ENCODE measurements around the gene ZNF264. TPM values are rescaled to one million over a fixed set of nuclear protein-coding genes. Genes with fewer than 3 reads are reported as not detected.
A peak's percentile ranks its signal among the peaks of the same experiment; 100 is the strongest.
"Not testable (repeated sequence)": the region's sequence is repeated elsewhere in the genome, so short reads cannot be mapped to it uniquely, and the experiment has no call there.

Gene ZNF264
- 25.9 and 74.9 TPM in 2 replicates for total RNA-seq (2014; rRNA removed; shearing (Covaris generic); ENCODE audit: low replicate concordance)

DNA sequence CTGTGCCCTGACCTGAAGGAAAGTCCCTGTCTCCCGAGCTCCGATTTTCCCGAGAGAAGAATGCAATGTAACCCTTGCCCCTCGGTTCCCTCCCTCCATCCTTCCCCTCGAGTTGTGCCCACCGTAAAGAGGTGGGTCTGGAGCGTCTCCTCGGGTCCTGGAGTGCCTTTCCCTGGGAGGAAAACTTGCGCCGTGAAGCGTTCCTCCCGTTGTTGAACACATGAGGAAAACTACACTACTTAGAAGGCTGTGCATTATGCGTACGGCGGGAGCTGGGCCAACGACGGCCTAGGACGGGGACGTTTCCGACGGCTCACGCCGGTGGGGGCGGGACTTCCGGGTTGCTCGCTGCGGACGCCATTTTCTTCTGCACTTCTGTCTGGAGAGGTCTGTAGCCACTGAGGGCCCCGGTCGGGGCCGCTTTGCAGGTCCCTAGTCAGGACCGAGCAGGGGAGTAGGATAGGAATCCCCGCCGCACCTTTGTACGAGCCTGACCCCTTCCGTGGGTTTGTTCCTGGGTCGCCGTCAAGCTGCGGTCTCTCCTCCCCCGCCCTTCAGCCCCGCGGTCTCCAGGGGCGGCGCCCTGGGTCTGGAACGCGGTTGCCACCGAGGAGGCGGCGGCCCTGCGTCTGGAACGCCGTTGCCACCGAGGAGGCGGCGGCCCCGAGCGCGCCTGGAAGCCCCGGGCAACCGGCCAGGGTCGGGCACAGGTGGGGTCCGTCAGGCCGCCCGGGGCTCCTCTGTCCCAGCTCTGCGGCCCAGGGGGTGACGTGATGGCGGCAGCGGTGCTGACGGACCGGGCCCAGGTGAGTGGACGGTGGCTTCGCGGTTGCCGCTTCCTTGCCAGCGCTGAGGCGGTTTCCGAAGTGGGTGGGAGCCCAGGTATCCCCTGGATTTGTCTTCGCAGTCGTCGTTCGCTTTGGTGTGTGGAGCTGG, at the start of gene ZNF264:
TSS of gene ZNF264 (plus strand) at position 360 of the 936 bp plus-strand sequence. CDS start at position 774, 414 bp downstream.
- DNase-seq (ENCODE audit: low read depth) = peak; percentile 85
- in situ Hi-C loops (cut with HindIII; ENCODE audit: low pct_unique_long_range_greater_than_20kb, low sequenced_read_pairs) = no loop called here

DNA sequence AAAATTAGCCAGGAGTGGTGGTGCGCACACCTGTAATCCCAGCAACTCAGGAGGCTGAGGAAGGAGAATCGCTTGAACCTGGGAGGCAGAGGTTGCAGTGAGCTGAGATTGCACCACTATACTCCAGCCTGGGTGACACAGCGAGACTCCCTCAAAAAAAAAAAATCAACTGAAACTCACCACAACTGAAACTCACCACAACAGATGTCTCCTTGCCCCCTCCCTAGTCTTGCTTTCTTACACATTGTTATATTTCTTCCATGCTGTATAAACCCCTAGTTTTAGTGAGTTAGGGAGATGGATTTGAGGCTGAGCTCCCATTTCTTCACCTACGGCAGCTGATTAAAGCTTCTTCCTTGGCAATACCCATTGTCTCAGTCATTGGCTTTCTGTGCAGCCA, 49.6 kb upstream of the ZNF264 start:
- DNase-seq (ENCODE audit: low read depth) = no peak
- in situ Hi-C loops (cut with HindIII; ENCODE audit: low pct_unique_long_range_greater_than_20kb, low sequenced_read_pairs) = no loop called here

DNA sequence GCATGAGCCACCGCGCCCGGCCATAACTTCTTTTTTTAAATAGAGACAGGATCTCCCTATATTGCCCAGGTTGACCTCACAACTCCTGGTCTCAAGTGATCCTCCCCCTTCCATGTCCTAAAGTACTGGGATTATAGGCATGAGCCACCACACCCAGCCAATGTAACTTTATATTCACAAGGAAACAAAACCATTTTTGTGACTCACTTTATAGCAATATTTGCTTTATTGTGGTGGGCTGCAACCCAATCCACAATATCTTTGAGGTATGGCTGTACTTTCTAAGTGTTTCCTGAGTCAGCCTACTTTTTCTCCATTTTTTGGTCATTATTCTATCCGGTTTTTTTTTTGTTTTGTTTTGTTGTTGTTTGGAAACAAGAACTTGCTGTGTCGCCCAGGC, 38.4 kb upstream of the ZNF264 start:
- no peak for DNase-seq (ENCODE audit: low read depth)
- in situ Hi-C loops (cut with HindIII; ENCODE audit: low pct_unique_long_range_greater_than_20kb, low sequenced_read_pairs) = no loop called here

DNA sequence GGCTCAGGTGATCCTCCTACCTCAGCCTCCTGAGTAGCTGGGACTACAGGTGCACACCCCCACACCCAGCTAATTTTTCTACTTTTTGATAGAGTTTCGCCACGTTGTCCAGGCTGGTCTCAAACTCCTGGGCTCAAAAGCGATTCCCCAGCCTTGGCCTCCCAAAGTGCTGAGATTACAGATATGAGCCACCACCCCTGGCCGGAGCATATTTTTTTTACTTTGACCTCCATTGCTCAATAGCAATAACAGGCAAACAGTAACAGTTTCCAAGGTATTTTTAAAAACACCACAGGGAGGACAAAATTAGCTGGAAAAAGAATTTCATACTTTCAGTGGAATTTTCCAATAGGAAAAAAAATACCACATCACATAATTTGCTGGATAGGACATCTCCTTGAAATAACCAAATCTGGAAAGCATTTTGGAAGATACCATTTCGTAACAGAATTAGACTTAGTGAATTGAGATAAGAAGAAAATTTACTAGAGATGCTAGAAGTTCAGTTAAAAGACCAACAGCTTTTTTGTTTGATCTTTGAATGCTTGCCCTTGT, 29.2 kb upstream of the ZNF264 start:
- in situ Hi-C loops (cut with HindIII; ENCODE audit: low pct_unique_long_range_greater_than_20kb, low sequenced_read_pairs) = no loop called here
- DNase-seq (ENCODE audit: low read depth) = no peak

DNA sequence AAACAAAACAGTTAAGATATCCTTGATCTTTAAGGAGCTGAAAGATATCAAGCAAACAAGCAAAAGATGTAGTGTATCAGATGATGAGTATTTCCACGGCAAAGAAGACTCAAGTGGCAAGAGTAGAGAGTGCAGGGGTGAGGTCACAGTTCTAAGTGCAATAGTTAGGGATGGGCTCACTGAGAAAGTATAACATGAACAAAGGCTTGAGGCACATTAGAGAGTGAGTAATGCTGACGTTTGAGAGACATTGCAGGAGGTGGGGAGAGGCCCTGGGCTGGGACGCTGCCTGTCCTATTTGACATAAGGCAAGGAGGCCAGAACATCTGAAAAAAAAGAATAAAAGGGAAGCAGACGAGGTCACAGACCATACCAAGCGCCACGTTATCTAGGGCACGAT, 25.5 kb upstream of the ZNF264 start:
- DNase-seq (ENCODE audit: low read depth) = no peak

DNA sequence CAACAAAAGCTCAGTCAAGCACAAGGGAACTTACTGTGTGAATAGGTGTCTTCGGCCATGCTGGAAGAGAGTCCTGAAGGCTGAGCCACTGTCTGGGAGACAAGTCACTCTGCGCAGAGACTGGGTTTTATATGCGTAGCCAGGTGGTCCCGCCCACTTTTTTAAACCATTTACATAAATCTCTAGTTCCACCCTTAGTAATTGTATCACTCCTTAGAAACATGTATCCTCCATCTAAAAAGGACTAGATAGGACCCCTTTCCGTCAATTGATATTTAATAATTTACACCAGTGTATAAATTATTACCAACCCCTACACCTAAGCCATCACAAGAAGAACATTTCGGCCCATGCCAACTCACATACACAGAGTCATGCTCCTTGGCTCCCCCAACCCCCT, 23.9 kb upstream of the ZNF264 start, which contains the start of gene DUXA:
TSS of gene DUXA (minus strand) at position 101 of the 400 bp plus-strand sequence. CDS start at position 59, 42 bp downstream.
- in situ Hi-C loops (cut with HindIII; ENCODE audit: low pct_unique_long_range_greater_than_20kb, low sequenced_read_pairs) = no loop called here
- DNase-seq (ENCODE audit: low read depth) = no peak

More for the DNA sequence above, 25.5 kb upstream of the ZNF264 start:
- in situ Hi-C loops (cut with HindIII; ENCODE audit: low pct_unique_long_range_greater_than_20kb, low sequenced_read_pairs) = no loop called here

DNA sequence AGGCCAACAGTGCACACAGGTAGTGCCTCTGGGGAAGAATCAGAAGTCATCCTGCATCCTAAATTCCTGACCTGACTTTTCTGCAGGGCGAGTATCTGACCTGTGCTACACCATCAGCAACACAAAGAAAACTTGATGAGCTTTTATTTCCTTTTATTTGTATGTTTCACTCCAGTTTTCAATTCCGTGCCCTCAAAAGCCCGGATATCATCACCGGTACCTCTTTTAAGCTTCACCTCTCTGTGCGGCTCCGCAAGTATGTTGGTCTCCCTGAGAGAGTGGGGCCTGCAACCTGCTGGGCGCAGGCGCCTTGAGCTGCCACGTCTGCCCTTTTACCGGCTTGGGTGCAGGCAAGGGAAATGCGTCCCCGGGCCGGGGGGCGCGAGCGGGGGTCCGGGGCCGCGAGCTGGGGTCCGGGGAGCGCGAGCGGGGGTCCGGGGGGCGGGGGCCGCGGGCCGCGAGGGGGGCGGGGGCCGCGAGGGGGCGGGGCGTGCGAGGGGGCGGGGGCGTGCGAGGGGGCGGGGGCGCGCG, 19.7 kb upstream of the ZNF264 start:
- peak; percentile 65 for DNase-seq (ENCODE audit: low read depth)
- in situ Hi-C loops (cut with HindIII; ENCODE audit: low pct_unique_long_range_greater_than_20kb, low sequenced_read_pairs) = no loop called here

DNA sequence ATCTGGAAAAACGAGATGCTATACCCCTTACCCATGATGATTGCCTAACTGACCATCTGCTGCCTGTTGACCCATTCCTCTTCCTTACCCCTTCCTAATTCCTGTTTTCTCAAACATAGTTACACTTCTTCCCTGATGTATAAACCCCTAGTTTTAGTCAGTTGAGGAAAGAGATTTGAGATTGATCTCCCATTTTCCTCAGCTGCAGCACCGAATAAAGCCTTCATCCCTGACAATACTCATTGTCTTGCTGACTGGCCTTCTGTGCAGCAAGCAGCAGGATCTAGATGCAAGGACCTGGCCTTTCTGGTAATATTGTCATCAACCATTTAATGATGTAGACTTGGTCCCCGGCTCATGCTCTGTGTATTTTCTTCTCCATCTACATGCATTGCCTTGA, 999 bp upstream of the ZNF264 start:
- DNase-seq (ENCODE audit: low read depth) = no peak
- in situ Hi-C loops (cut with HindIII; ENCODE audit: low pct_unique_long_range_greater_than_20kb, low sequenced_read_pairs) = no loop called here

DNA sequence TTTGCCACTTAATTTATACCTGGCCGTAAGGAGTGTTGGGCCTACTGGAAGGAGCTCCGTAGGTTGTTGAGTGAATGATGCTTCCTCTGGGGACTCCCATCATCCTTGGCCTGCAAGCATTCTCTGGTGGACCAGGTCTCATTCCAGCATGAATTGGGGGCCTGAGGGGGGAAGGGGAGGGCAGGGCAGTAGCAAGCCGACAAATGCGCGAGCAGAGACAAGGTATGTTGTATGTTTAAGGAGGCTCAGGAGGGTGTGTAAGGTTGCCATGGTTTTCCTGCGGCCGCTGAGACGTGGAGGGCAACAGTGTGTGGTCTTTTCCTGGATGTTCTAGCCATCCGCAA, 749 bp downstream of the ZNF264 start:
- in situ Hi-C loops (cut with HindIII; ENCODE audit: low pct_unique_long_range_greater_than_20kb, low sequenced_read_pairs) = no loop called here

DNA sequence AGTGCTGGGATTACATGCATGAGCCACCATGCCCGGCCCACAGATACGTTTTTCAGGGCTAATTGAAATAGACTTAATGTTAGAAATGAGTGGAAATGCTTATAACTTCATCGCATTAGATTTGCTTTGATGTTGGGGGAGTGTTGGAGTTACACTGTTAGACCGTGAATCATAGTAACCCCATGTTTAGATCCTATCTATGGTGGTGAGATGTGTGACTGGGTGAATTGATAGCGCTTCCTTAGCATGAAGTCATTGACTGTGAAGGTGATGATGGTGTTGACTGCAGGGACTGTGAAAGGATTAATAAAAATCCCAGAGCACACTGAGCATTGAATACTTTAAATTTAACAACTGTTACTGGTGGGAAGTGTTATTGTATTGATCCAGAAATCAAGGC, 1.7 kb downstream of the ZNF264 start:
- in situ Hi-C loops (cut with HindIII; ENCODE audit: low pct_unique_long_range_greater_than_20kb, low sequenced_read_pairs) = no loop called here
- no peak for DNase-seq (ENCODE audit: low read depth)

More for the DNA sequence above, 749 bp downstream of the ZNF264 start:
- no peak for DNase-seq (ENCODE audit: low read depth)

DNA sequence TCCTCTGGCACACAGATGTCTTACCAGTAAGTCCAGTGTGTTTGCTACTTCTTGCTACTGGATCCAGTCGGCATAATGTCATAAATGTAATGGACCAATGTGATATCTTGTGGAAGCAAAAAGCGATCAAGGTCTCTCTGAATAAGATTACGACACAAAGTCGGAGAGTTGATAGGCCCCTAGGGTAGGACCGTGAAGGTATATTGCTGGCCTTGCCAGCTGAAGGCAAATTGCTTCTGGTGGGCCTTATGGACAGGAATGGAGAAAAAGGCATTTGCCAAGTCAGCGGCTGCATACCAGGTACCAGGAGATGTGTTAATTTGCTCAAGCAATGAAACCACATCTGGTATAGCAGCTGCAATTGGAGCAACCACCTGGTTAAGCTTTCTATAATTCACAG, 6.6 kb downstream of the ZNF264 start:
- DNase-seq (ENCODE audit: low read depth); in situ Hi-C loops (cut with HindIII; ENCODE audit: low pct_unique_long_range_greater_than_20kb, low sequenced_read_pairs): not testable (repeated sequence)

DNA sequence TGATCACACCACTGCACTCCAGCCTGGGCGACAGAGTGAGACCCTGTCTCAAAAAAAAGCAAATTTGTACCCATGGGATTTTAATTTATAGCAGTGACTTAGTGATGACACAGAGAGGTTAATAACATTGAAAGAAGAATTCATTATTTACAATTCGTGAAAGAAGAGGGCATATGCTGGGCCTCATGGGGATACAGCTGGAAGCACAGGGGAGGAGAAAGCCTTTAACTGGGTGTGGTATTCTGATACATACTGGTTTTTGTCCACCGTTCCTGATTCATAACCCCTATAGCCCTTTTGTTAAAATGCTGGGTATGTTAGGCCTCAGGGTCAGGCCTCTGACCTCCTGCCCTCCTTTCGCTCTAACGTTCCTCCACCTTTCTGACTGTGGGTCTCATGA, 10.9 kb downstream of the ZNF264 start:
- in situ Hi-C loops (cut with HindIII; ENCODE audit: low pct_unique_long_range_greater_than_20kb, low sequenced_read_pairs) = no loop called here
- no peak for DNase-seq (ENCODE audit: low read depth)

DNA sequence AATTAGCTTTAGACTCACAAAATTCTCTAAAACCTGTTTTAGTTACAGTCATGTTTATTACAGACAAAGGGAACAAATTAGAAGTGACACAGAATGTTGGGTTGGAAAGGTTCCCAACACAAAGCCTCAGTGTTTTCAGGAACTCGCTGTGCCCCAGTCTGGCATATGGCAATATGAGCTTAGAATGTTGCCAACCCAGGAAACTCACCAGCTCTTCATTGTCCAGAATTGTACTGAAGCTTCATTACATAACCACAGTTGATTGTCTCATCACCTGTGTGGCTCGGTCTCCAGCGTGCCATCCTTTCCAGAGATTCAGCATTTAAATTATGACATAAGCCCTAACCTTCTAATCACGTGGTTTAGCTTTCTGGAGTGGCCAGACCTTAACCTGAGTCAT, 19.1 kb downstream of the ZNF264 start:
- no peak for DNase-seq (ENCODE audit: low read depth)
- in situ Hi-C loops (cut with HindIII; ENCODE audit: low pct_unique_long_range_greater_than_20kb, low sequenced_read_pairs) = no loop called here

DNA sequence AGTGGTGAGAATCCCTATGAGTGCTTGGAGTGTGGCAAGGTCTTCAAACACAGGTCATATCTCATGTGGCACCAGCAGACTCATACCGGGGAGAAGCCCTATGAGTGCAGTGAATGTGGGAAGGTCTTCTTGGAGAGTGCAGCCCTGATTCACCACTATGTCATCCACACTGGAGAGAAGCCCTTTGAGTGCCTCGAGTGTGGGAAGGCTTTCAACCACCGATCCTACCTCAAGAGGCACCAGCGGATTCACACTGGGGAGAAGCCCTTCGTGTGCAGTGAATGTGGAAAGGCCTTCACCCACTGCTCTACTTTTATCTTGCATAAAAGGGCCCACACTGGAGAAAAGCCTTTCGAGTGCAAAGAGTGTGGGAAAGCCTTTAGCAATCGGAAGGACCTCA, 20.8 kb downstream of the ZNF264 start:
- in situ Hi-C loops (cut with HindIII; ENCODE audit: low pct_unique_long_range_greater_than_20kb, low sequenced_read_pairs) = no loop called here
- no peak for DNase-seq (ENCODE audit: low read depth)

DNA sequence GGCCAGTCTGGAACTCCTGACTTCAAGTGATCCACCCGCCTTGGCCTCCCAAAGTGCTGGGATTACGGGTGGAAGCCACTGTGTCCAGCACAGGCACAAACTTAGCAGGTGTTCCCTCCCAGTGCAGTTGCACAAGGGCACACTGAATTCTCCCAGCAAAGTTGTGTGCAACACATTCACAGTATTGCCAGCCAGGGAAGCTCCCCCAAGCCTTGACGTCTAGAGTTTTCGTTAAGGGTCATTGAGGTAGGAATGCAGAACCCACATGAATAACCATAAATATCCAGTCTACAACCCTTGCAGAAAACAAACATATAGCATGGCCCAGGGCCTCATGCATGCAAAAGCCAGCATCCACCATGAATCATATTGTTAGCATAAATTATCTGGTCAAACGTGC, 36.2 kb downstream of the ZNF264 start:
- DNase-seq (ENCODE audit: low read depth) = no peak
- in situ Hi-C loops (cut with HindIII; ENCODE audit: low pct_unique_long_range_greater_than_20kb, low sequenced_read_pairs) = no loop called here

DNA sequence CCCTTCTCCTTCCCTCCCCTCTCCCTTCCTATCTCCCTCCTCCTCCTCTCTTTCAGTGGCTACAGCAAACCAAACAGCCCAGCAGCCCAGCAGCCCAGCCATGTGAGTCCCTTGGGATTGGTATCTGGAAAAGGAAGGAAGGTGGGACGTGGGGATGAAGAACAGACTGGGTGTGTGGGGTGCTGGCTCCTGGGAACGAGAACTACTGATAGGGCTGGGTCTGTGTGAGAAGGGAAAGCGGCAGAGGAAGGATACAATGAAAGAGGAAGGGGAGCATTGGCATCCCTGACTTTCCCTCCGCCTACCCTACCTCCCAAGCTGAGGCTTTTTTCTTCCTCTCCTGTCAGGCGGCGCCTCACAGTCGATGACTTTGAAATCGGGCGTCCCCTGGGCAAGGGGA, 40.4 kb downstream of the ZNF264 start:
- no peak for DNase-seq (ENCODE audit: low read depth)
- in situ Hi-C loops (cut with HindIII; ENCODE audit: low pct_unique_long_range_greater_than_20kb, low sequenced_read_pairs) = no loop called here

DNA sequence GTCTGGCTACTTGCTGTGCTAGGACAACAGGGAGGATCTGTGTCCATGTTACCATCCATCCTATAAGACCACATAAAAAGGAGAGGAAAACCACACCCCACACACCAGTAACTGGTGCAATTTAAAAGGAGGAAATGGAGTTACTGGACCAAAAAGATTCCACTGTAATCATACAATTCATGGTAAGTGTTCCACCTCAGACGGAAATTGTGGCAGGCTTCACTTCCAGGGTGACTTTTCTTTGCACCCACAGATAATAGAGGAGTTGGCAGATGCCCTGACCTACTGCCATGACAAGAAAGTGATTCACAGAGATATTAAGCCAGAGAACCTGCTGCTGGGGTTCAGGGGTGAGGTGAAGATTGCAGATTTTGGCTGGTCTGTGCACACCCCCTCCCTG, 41.9 kb downstream of the ZNF264 start:
- DNase-seq (ENCODE audit: low read depth) = no peak
- in situ Hi-C loops (cut with HindIII; ENCODE audit: low pct_unique_long_range_greater_than_20kb, low sequenced_read_pairs) = no loop called here

DNA sequence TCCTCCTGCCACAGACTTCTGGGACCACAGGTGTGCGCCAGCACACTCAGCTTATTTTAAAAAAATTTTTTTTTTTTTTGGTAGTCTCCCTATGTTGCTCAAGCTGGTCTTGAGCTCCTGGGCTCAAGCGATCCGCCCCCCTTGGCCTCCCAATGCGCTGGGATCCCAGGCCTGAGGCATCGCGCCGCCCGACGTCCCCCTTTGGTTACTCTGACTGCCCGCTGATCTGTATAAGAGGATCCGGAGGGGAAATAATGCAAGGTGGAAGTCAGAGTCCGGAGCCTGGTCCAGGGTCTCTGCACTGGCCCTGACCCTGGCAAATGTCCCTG, 48.6 kb downstream of the ZNF264 start:
- DNase-seq (ENCODE audit: low read depth) = no peak
- in situ Hi-C loops (cut with HindIII; ENCODE audit: low pct_unique_long_range_greater_than_20kb, low sequenced_read_pairs) = no loop called here

DNA sequence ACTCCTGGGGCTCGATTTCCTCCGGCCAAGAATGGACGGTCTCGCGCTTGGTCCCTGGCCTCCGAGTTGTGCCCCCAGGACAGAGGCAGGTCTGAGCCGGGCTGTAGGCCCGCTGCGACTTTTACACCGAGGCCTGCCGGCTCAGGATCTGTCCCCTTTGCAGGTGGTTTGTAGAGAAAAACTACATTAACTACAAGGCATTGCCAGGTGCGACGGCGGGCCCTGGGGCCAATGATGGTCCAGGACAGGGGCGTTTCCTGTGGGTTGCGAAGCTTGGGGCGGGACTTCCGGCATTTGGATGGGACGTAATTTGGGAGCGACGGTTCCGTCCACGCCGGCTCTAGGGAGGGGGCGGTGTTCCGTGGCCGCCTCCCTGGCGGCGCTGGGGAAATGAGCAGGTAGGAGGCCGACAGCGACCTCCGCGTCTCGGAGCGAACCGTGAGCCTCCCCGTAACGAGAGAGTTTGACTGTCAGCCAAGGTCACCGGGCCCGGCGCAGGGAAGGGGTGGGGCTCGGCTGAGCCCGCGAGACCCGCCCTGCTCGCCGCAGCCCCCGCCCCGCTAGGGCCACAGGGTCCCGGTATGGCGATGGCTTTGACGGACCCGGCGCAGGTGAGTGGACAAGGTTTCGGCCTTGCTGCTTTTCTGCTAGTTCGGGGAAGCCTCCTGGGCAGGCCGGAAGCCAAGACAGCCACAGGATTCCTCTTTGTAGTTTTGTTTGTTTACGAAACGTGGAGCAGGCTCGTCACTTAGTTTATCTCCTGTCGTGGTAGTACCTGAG, 49.2 kb downstream of the ZNF264 start, which contains the start of gene ZNF805:
TSS of gene ZNF805 (plus strand) at position 322 of the 780 bp plus-strand sequence. CDS start at position 582, 260 bp downstream.
- peak; percentile 94 for DNase-seq (ENCODE audit: low read depth)
- in situ Hi-C loops (cut with HindIII; ENCODE audit: low pct_unique_long_range_greater_than_20kb, low sequenced_read_pairs) = no loop called here

All from Caki2 (cell line).